Testis (tissue), 2 donors: ENCODE data around the gene FHIT.

ENCODE experiments used
- POLR2A ChIP-seq: fragments of 450-650 bp; IDR thresholded peaks from one replicate; pipeline ENCODE4 v1.6.1; 2017; ENCODE audit warnings: antibody characterized with exemption, mild to moderate bottlenecking, moderate library complexity
- TF ChIP-seq, protein P1 (sequence below), 3 experiments: fragments of 450-650 bp in 2 of 3; fragments of 200-600 bp in 1 of 3; sonication (generic) in 1 of 3; IDR thresholded peaks; one replicate each; pipeline ENCODE4 v1.5.1; 2016 to 2019; ENCODE audit warnings: antibody characterized with exemption in 3 of 3, mild to moderate bottlenecking in 2 of 3, moderate library complexity in 1 of 3

DNA sequence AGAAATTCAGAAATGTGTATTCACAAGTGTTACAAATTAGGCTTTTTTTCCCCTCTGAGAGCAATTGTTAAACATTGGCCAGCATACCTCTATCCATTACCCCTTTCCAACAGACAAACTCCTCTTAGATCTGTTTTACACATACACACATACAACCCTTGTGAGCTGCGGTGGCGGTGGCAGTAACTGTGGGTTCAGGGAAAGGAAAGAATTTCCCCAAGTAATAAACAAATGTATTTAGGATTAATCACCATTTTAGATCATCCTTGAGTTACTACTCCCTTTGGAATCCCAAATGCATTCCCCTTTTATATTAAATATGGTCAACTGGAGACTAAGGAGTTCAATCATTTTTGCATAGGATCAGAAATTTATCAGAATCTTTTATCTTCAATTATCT, 667.0 kb downstream of the FHIT start:
- TF ChIP-seq, protein P1, sequence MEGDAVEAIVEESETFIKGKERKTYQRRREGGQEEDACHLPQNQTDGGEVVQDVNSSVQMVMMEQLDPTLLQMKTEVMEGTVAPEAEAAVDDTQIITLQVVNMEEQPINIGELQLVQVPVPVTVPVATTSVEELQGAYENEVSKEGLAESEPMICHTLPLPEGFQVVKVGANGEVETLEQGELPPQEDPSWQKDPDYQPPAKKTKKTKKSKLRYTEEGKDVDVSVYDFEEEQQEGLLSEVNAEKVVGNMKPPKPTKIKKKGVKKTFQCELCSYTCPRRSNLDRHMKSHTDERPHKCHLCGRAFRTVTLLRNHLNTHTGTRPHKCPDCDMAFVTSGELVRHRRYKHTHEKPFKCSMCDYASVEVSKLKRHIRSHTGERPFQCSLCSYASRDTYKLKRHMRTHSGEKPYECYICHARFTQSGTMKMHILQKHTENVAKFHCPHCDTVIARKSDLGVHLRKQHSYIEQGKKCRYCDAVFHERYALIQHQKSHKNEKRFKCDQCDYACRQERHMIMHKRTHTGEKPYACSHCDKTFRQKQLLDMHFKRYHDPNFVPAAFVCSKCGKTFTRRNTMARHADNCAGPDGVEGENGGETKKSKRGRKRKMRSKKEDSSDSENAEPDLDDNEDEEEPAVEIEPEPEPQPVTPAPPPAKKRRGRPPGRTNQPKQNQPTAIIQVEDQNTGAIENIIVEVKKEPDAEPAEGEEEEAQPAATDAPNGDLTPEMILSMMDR (IDR thresholded peaks at IDR 0.05), result no peak
- TF ChIP-seq POLR2A, result no peak
